Myometrial cell (primary cell): ENCODE data around the gene CLUH. TPM values are rescaled to one million over a fixed set of nuclear protein-coding genes. Genes with fewer than 3 reads are reported as not detected.

Experiments used
- total RNA-seq: library from RNA; depleted of rRNA; stranded (reverse); fragments of >200 nt; gene quantifications from 2 replicates; pipeline ENCODE4 v1.2.3, GENCODE V29; 2015

The CLUH gene
- total RNA-seq: 37.2 and 58.1 TPM in 2 replicates

GRCh38 chr17:2711608-2712299 is at the start of gene CLUH:
CLUH (minus strand) TSS chr17:2711764; CDS start chr17:2711661, 103 bp downstream.

GRCh38 chr17:2749058-2749783 is 37.7 kb upstream of the CLUH start, which contains the start of gene CCDC92B:
CCDC92B (minus strand) TSS chr17:2749652; CDS start chr17:2735145, 14,507 bp downstream.

Other genes starting within 250 kb of the CLUH start
- gene METTL16, start 199.9 kb downstream of the CLUH start, total RNA-seq: 12.4 and 16.3 TPM in 2 replicates
- 47.5 and 50.2 TPM in 2 replicates for gene PAFAH1B1, start 118.1 kb downstream of the CLUH start, total RNA-seq
- gene CCDC92B, start 37.9 kb upstream of the CLUH start, total RNA-seq: not detected in 2 replicates
- 2.3 and 2.7 TPM in 2 replicates for gene RAP1GAP2, start 84.7 kb upstream of the CLUH start, total RNA-seq